Measurements from ENCODE around the gene SLC25A31. TPM values are rescaled to one million over a fixed set of nuclear protein-coding genes. Genes with fewer than 3 reads are reported as not detected.

Gene SLC25A31
- not detected in 5 replicates for total RNA-seq (2022; extraction: Qiagen RNA extraction; ENCODE audit: low read depth)

GRCh38 chr4:127730142-127730913 is at the start of gene SLC25A31:
TSS of gene SLC25A31 (plus strand) at chr4:127730400. CDS start at chr4:127730546, 146 bp downstream.

GRCh38 chr4:127782275-127783025 is 52.2 kb downstream of the SLC25A31 start, which contains the start of gene HSPA4L:
TSS of gene HSPA4L (plus strand) at chr4:127782322. CDS start at chr4:127782551, 229 bp downstream.

Other genes with a start within 250 kb of the SLC25A31 start
- 0.68 to 2.0 TPM (median 1.5 TPM) in 5 replicates for gene INTU, start 97.4 kb upstream of the SLC25A31 start, total RNA-seq (2022; extraction: Qiagen RNA extraction; ENCODE audit: low read depth)
- gene HSPA4L, start 51.9 kb downstream of the SLC25A31 start, total RNA-seq (2022; extraction: Qiagen RNA extraction; ENCODE audit: low read depth): 7.1 to 9.3 TPM (median 7.7 TPM) in 5 replicates
- gene PLK4, start 150.5 kb downstream of the SLC25A31 start, total RNA-seq (2022; extraction: Qiagen RNA extraction; ENCODE audit: low read depth): 16.7 to 21.3 TPM (median 18.9 TPM) in 5 replicates
- 12.1 to 16.1 TPM (median 14.3 TPM) in 5 replicates for gene MFSD8, start 234.8 kb downstream of the SLC25A31 start, total RNA-seq (2022; extraction: Qiagen RNA extraction; ENCODE audit: low read depth)
- gene ABHD18, start 235.0 kb downstream of the SLC25A31 start, total RNA-seq (2022; extraction: Qiagen RNA extraction; ENCODE audit: low read depth): 2.8 to 4.0 TPM (median 3.3 TPM) in 5 replicates